ENCODE measurements around the gene EMP1. TPM values are rescaled to one million over a fixed set of nuclear protein-coding genes. Genes with fewer than 3 reads are reported as not detected.

EMP1 gene
- total RNA-seq, 2 donors from 2014 or later, result 1.4 to 4.2 TPM

- Mint-ChIP-seq H3K4me1 (ENCODE audit: low read depth in 2 of 2) (peaks cover 10 to 17% of the 10 kb centered on the region in 2 donors), H3K9me3 (no peaks in the 10 kb centered on the region), H3K27me3 (peaks cover 40 to 49% of the 10 kb centered on the region in 2 donors), H3K36me3 (no peaks in the 10 kb centered on the region), H3K27ac (no peak overlapping the region), H3K4me3 (no peak overlapping the region)
- DNase-seq (ENCODE audit: low spot score), result no peak
- ATAC-seq, result no peak
These were observed 17.8 kb upstream of the EMP1 start for GRCh38 chr12:13178568-13179210.

DNA sequence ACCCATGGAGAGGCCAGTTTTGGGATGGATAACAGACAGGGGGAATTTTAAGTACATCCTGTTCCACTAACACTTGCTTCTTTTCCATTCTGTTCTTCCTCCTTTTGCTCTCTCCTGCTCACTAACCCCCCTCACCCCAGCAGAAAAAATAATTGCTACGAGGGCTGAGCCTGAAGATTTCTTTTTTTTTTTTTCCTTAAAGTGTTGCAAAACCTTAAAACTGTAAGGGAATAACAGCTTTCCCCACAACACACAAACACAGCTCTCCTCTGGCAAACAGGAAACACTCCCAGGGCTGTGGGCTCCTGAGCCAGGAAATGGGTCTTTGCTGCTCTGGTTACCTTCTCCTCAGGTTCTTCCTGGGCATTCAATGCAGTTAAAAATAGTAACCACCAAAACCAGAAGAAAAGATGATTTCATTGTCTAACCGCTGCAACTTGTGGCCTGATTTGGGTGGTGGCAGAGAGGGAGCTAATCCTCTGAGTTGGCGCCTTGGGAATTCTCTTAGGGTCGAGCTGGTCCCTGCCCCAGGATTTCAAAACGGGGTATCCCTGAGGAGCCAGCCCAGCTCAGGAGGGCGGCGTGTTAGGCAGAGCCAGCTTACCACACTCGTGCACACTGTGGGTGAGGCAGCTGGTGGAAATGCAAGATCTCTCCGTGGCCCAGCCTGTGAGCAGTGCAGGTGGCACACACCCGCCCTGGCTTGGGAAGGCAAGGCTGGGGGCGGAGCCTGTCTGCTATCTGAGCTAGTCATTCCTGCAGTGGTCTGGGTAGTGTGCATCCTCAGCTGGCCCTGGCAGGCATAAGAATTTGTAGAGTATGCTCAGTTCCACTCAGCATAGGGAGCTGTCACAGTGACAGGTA, 17.1 kb upstream of the EMP1 start:
- H3K27ac Mint-ChIP-seq, result no peak overlapping the region
- peaks cover 43 to 49% of the 10 kb centered on the region in 2 donors for H3K27me3 Mint-ChIP-seq
- no peaks in the 10 kb centered on the region for H3K36me3 Mint-ChIP-seq
- H3K4me1 Mint-ChIP-seq (ENCODE audit: low read depth in 2 of 2), result peaks cover 10 to 12% of the 10 kb centered on the region in 2 donors
- DNase-seq (ENCODE audit: low spot score), result no peak
- H3K4me3 Mint-ChIP-seq, result no peak overlapping the region
- ATAC-seq, result peak; percentile 58 to 75
- no peaks in the 10 kb centered on the region for H3K9me3 Mint-ChIP-seq

- Mint-ChIP-seq H3K9me3 (no peaks in the 10 kb centered on the region), H3K36me3 (no peaks in the 10 kb centered on the region), H3K4me3 (no peak overlapping the region), H3K27ac (no peak overlapping the region), H3K27me3 (peaks cover 36 to 45% of the 10 kb centered on the region in 2 donors), H3K4me1 (ENCODE audit: low read depth in 2 of 2) (peaks cover 10 to 12% of the 10 kb centered on the region in 2 donors)
- no peak for DNase-seq (ENCODE audit: low spot score)
- ATAC-seq, result no peak
These were observed 15.0 kb upstream of the EMP1 start for GRCh38 chr12:13181375-13182070.

GRCh38 chr12:13182881-13183280, 13.6 kb upstream of the EMP1 start:
- no peaks in the 10 kb centered on the region for H3K9me3 Mint-ChIP-seq
- no peak for ATAC-seq
- DNase-seq (ENCODE audit: low spot score), result no peak
- no peak overlapping the region for H3K27ac Mint-ChIP-seq
- no peak overlapping the region for H3K4me3 Mint-ChIP-seq
- H3K4me1 Mint-ChIP-seq (ENCODE audit: low read depth in 2 of 2), result peaks cover 10 to 12% of the 10 kb centered on the region in 2 donors
- H3K36me3 Mint-ChIP-seq, result no peaks in the 10 kb centered on the region
- H3K27me3 Mint-ChIP-seq, result peaks cover 32 to 38% of the 10 kb centered on the region in 2 donors

DNA sequence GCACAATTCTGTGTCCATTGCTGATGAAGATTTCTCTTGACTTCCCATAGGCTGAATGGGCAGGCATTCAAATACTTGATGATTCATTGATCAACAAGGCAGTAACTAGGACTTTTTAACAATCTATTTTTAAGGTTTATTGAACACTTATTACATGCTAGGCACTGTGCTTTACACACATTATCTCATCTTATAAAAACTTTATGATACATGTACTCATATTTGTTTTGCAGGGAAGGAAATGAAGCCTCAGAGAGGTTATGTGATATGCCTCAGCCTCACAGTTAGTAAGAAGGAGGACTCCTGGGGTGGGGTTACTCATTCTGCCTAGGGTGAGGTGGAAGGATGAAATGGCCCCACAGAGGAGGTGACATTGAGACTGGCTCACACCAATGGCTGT, 12.9 kb upstream of the EMP1 start:
- Mint-ChIP-seq H3K27me3 (peaks cover 31 to 32% of the 10 kb centered on the region in 2 donors), H3K27ac (no peak overlapping the region), H3K36me3 (no peaks in the 10 kb centered on the region), H3K4me3 (no peak overlapping the region), H3K9me3 (no peaks in the 10 kb centered on the region), H3K4me1 (ENCODE audit: low read depth in 2 of 2) (peaks cover 10 to 12% of the 10 kb centered on the region in 2 donors)
- ATAC-seq, result peak in 1 of 2 donors; percentile 47
- DNase-seq (ENCODE audit: low spot score), result no peak

- no peaks in the 10 kb centered on the region for H3K9me3 Mint-ChIP-seq
- no peak overlapping the region for H3K4me3 Mint-ChIP-seq
- ATAC-seq, result no peak
- H3K27me3 Mint-ChIP-seq, result peaks cover 24 to 28% of the 10 kb centered on the region in 2 donors
- no peaks in the 10 kb centered on the region for H3K4me1 Mint-ChIP-seq (ENCODE audit: low read depth in 2 of 2)
- no peak overlapping the region for H3K27ac Mint-ChIP-seq
- no peaks in the 10 kb centered on the region for H3K36me3 Mint-ChIP-seq
- no peak for DNase-seq (ENCODE audit: low spot score)
These were observed 10.2 kb upstream of the EMP1 start for GRCh38 chr12:13186302-13186701.

DNA sequence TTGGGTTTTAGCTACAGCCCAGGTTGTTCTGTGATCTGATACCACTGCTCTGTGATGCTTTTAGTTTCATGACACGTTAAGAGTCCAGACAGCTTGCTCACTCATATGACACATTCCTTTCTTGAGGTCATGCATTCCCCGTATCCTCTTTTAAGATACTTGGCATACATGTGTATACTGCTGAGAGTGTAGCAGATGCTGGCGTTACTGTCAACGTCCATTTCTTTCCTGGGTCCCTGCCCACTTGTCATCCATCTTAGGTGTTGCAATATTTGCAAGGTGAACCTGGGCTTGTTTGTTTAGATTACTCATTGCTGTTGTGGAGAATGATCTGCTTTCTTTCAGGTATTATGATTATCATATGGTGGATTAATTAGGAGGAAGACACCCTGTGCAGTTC, 9.1 kb upstream of the EMP1 start:
- Mint-ChIP-seq H3K4me3 (no peak overlapping the region), H3K27me3 (peaks cover 22 to 27% of the 10 kb centered on the region in 2 donors), H3K27ac (no peak overlapping the region), H3K36me3 (no peaks in the 10 kb centered on the region), H3K9me3 (no peaks in the 10 kb centered on the region), H3K4me1 (ENCODE audit: low read depth in 2 of 2) (no peaks in the 10 kb centered on the region)
- DNase-seq (ENCODE audit: low spot score), result no peak
- ATAC-seq, result peak in 1 of 2 donors; percentile 66

GRCh38 chr12:13189264-13189663, 7.3 kb upstream of the EMP1 start:
- no peak for DNase-seq (ENCODE audit: low spot score)
- Mint-ChIP-seq H3K4me1 (ENCODE audit: low read depth in 2 of 2) (no peaks in the 10 kb centered on the region), H3K27ac (no peak overlapping the region), H3K27me3 (peaks cover 15 to 23% of the 10 kb centered on the region in 2 donors), H3K9me3 (no peaks in the 10 kb centered on the region), H3K36me3 (no peaks in the 10 kb centered on the region), H3K4me3 (no peak overlapping the region)
- ATAC-seq, result no peak

GRCh38 chr12:13190275-13190674, 6.3 kb upstream of the EMP1 start:
- Mint-ChIP-seq H3K36me3 (no peaks in the 10 kb centered on the region), H3K27me3 (peaks cover 14 to 23% of the 10 kb centered on the region in 2 donors), H3K9me3 (no peaks in the 10 kb centered on the region), H3K4me3 (no peak overlapping the region), H3K27ac (no peak overlapping the region), H3K4me1 (ENCODE audit: low read depth in 2 of 2) (no peaks in the 10 kb centered on the region)
- no peak for DNase-seq (ENCODE audit: low spot score)
- no peak for ATAC-seq

- Mint-ChIP-seq H3K4me3 (no peak overlapping the region), H3K27me3 (peaks cover 19 to 29% of the 10 kb centered on the region in 2 donors)
These were observed 3.8 kb upstream of the EMP1 start for GRCh38 chr12:13192719-13193118.

GRCh38 chr12:13193505-13194231, 2.9 kb upstream of the EMP1 start:
- Mint-ChIP-seq H3K36me3 (no peaks in the 10 kb centered on the region), H3K9me3 (no peaks in the 10 kb centered on the region), H3K4me1 (ENCODE audit: low read depth in 2 of 2) (peaks cover 15 to 19% of the 10 kb centered on the region in 2 donors), H3K27ac (no peak overlapping the region), H3K4me3 (no peak overlapping the region), H3K27me3 (peaks cover 18 to 29% of the 10 kb centered on the region in 2 donors)
- DNase-seq (ENCODE audit: low spot score), result no peak
- no peak for ATAC-seq

More at GRCh38 chr12:13192719-13193118, 3.8 kb upstream of the EMP1 start:
- no peak for ATAC-seq
- no peak for DNase-seq (ENCODE audit: low spot score)
- peaks cover 15 to 18% of the 10 kb centered on the region in 2 donors for H3K4me1 Mint-ChIP-seq (ENCODE audit: low read depth in 2 of 2)
- no peak overlapping the region for H3K27ac Mint-ChIP-seq
- no peaks in the 10 kb centered on the region for H3K36me3 Mint-ChIP-seq
- no peaks in the 10 kb centered on the region for H3K9me3 Mint-ChIP-seq

GRCh38 chr12:13194401-13195110, 2.0 kb upstream of the EMP1 start:
- Mint-ChIP-seq H3K9me3 (no peaks in the 10 kb centered on the region), H3K4me3 (no peak overlapping the region), H3K4me1 (ENCODE audit: low read depth in 2 of 2) (peaks cover 15 to 19% of the 10 kb centered on the region in 2 donors), H3K27me3 (peaks cover 15 to 24% of the 10 kb centered on the region in 2 donors), H3K27ac (no peak overlapping the region), H3K36me3 (no peaks in the 10 kb centered on the region)
- ATAC-seq (no peak), DNase-seq (ENCODE audit: low spot score) (no peak)

DNA sequence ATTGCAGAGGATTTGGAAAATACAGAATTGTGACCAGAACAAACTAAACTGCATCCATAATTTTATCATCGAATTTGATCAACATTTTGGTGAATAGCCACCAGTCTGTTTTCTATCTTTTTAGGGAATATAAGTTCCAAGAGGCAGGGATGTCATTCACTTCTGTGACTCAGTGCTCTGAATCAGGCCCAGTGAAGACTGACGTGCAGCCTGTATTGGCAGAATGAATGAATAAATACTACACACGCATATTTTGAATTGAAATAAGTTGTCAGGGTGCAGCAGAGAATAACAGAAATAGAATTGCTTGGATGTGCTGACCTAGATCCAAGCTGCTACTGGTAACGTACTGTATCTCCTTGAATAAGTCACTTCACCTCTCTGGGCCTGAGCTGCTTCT, 1.3 kb upstream of the EMP1 start:
- H3K4me3 Mint-ChIP-seq, result no peak overlapping the region
- H3K4me1 Mint-ChIP-seq (ENCODE audit: low read depth in 2 of 2), result peaks cover 15 to 19% of the 10 kb centered on the region in 2 donors

More for the DNA sequence above, 1.3 kb upstream of the EMP1 start:
- peak overlapping the region in 1 of 2 donors; percentile 35 for H3K27ac Mint-ChIP-seq
- no peaks in the 10 kb centered on the region for H3K9me3 Mint-ChIP-seq
- H3K27me3 Mint-ChIP-seq, result peaks cover 14 to 30% of the 10 kb centered on the region in 2 donors
- ATAC-seq (no peak), DNase-seq (ENCODE audit: low spot score) (no peak)
- H3K36me3 Mint-ChIP-seq, result no peaks in the 10 kb centered on the region
